Skeletal muscle cell (primary cell): ENCODE data around the gene SASH1.

ENCODE experiments used
- DNase-seq: peaks from one replicate; pipeline ENCODE4 v3.0.0-alpha.2; 2010; ENCODE audit warnings: low read depth
- H3K4me3 ChIP-seq: 2 replicates; pipeline ENCODE4 v1.5.1; 2011; ENCODE audit warnings: low read depth, mild to moderate bottlenecking, control low read depth, low read length, moderate library complexity

SASH1 gene

GRCh38 chr6:148467926-148468325 is 125.3 kb downstream of the SASH1 start:
- no peak for DNase-seq
- no peak overlapping the region for H3K4me3 ChIP-seq

GRCh38 chr6:148470156-148470555 is 127.5 kb downstream of the SASH1 start:
- no peak for DNase-seq

GRCh38 chr6:148470606-148471465 is 128.2 kb downstream of the SASH1 start:
- no peak for DNase-seq
- no peak overlapping the region for H3K4me3 ChIP-seq

More at GRCh38 chr6:148470156-148470555, 127.5 kb downstream of the SASH1 start:
- H3K4me3 ChIP-seq = no peak overlapping the region

- no peak overlapping the region for H3K4me3 ChIP-seq
- peak; percentile 26 for DNase-seq
Observed at GRCh38 chr6:148471624-148472159, 129.1 kb downstream of the SASH1 start.

- DNase-seq = no peak
- no peak overlapping the region for H3K4me3 ChIP-seq
Observed at GRCh38 chr6:148472171-148473105, 129.8 kb downstream of the SASH1 start.

- no peak for DNase-seq
- H3K4me3 ChIP-seq = no peak overlapping the region
Observed at GRCh38 chr6:148479497-148479896, 136.9 kb downstream of the SASH1 start.

GRCh38 chr6:148487461-148487860 is 144.8 kb downstream of the SASH1 start:
- no peak for DNase-seq
- H3K4me3 ChIP-seq = no peak overlapping the region

GRCh38 chr6:148491638-148492251 is 149.1 kb downstream of the SASH1 start:
- H3K4me3 ChIP-seq = no peak overlapping the region
- no peak for DNase-seq

- no peak overlapping the region for H3K4me3 ChIP-seq
- no peak for DNase-seq
Observed at GRCh38 chr6:148492654-148493290, 150.1 kb downstream of the SASH1 start.

- DNase-seq = no peak
Observed at GRCh38 chr6:148493424-148493823, 150.8 kb downstream of the SASH1 start.

GRCh38 chr6:148494226-148494625 is 151.6 kb downstream of the SASH1 start:
- no peak for DNase-seq
- H3K4me3 ChIP-seq = no peak overlapping the region

More at GRCh38 chr6:148493424-148493823, 150.8 kb downstream of the SASH1 start:
- no peak overlapping the region for H3K4me3 ChIP-seq

GRCh38 chr6:148495029-148495428 is 152.4 kb downstream of the SASH1 start:
- DNase-seq = no peak
- H3K4me3 ChIP-seq = no peak overlapping the region

GRCh38 chr6:148497257-148497656 is 154.6 kb downstream of the SASH1 start:
- DNase-seq = peak; percentile 94
- no peak overlapping the region for H3K4me3 ChIP-seq

GRCh38 chr6:148497717-148498116 is 155.1 kb downstream of the SASH1 start:
- no peak overlapping the region for H3K4me3 ChIP-seq
- DNase-seq = no peak

- H3K4me3 ChIP-seq = no peak overlapping the region
- DNase-seq = no peak
Observed at GRCh38 chr6:148500402-148500801, 157.8 kb downstream of the SASH1 start.

- peak; percentile 98 for DNase-seq
- no peak overlapping the region for H3K4me3 ChIP-seq
Observed at GRCh38 chr6:148501178-148501590, 158.5 kb downstream of the SASH1 start.

- no peak overlapping the region for H3K4me3 ChIP-seq
- DNase-seq = no peak
Observed at GRCh38 chr6:148502083-148502772, 159.6 kb downstream of the SASH1 start.

GRCh38 chr6:148502773-148503135 is 160.1 kb downstream of the SASH1 start:
- no peak for DNase-seq

GRCh38 chr6:148503703-148504102 is 161.1 kb downstream of the SASH1 start:
- no peak for DNase-seq
- H3K4me3 ChIP-seq = no peak overlapping the region

More at GRCh38 chr6:148502773-148503135, 160.1 kb downstream of the SASH1 start:
- H3K4me3 ChIP-seq = no peak overlapping the region
